BJ (cell line): Measurements from ENCODE around the gene SFXN5. TPM values are rescaled to one million over a fixed set of nuclear protein-coding genes. Genes with fewer than 3 reads are reported as not detected.
"Not testable (repeated sequence)": the region's sequence is repeated elsewhere in the genome, so short reads cannot be mapped to it uniquely, and the experiment has no call there.

Experiments used
- CTCF ChIA-PET: fragments of 350-600 bp; formaldehyde crosslinking; extraction: SDS; loops from one replicate; lab custom pipeline; 2021; ENCODE audit warnings: antibody characterized with exemption, inconsistent platforms; lab: Yijun Ruan, JAX
- POLR2A ChIA-PET: fragments of 300-600 bp; sonication (Branson Sonifier 250); formaldehyde crosslinking; extraction: SDS; loops from one replicate; lab custom pipeline; 2021; ENCODE audit warnings: antibody characterized with exemption; lab: Charles Lee
- DNase-seq: peaks from one replicate; pipeline ENCODE4 v3.0.0-alpha.2; 2011; ENCODE audit warnings: low read depth
- H3K27me3 ChIP-seq: 2 replicates; pipeline ENCODE4 v1.6.0; 2011; ENCODE audit warnings: low read length; ENCODE audit not compliant: control insufficient read depth, insufficient read depth
- H3K36me3 ChIP-seq: 2 replicates; pipeline ENCODE4 v1.5.1; 2011; ENCODE audit warnings: low read length; ENCODE audit not compliant: control insufficient read depth, insufficient read depth
- H3K4me3 ChIP-seq: 2 replicates; pipeline ENCODE4 v1.5.1; 2011; ENCODE audit warnings: low read depth, mild to moderate bottlenecking, control low read depth, low read length
- CTCF ChIP-seq: IDR thresholded peaks from 2 replicates; pipeline ENCODE4 v1.5.1; 2011; ENCODE audit warnings: low read depth, mild to moderate bottlenecking, control low read depth, inconsistent platforms, low read length, moderate library complexity; ENCODE audit not compliant: insufficient read depth
- polyA plus RNA-seq: library from polyadenylated mRNA; depleted of rRNA; stranded (reverse); fragments of >200 nt; gene quantifications from 2 replicates; pipeline ENCODE4 v1.2.3, GENCODE V29; 2011

SFXN5 gene
- polyA plus RNA-seq, 1 experiment: 11.5 TPM

GRCh38 chr2:73069855-73070642 is 1.5 kb downstream of the SFXN5 start:
- CTCF ChIA-PET: no interaction called here
- DNase-seq: no peak
- POLR2A ChIA-PET: no interaction called here

GRCh38 chr2:73069041-73069854 is 2.3 kb downstream of the SFXN5 start:
- POLR2A ChIA-PET: no interaction called here
- Histone ChIP-seq H3K36me3 (peaks cover 1% of the 10 kb centered on the region), H3K4me3 (peak overlapping the region; percentile 84), H3K27me3 (no peaks in the 10 kb centered on the region)
- CTCF ChIA-PET: no interaction called here
- TF ChIP-seq CTCF: no peak
- DNase-seq: no peak

More at GRCh38 chr2:73069855-73070642, 1.5 kb downstream of the SFXN5 start:
- no peak for TF ChIP-seq CTCF
- Histone ChIP-seq H3K4me3 (peak overlapping the region; percentile 84), H3K36me3 (peaks cover 6% of the 10 kb centered on the region), H3K27me3 (no peaks in the 10 kb centered on the region)

- DNase-seq: no peak
- H3K36me3 ChIP-seq: no peaks in the 10 kb centered on the region
- ChIA-PET POLR2A (no interaction called here), CTCF (no interaction called here)
- H3K4me3 ChIP-seq: no peak overlapping the region
- no peaks in the 10 kb centered on the region for H3K27me3 ChIP-seq
- no peak for TF ChIP-seq CTCF
Measured at GRCh38 chr2:73068147-73068546, 3.4 kb downstream of the SFXN5 start.

- Histone ChIP-seq H3K4me3 (no peak overlapping the region), H3K36me3 (no peaks in the 10 kb centered on the region), H3K27me3 (no peaks in the 10 kb centered on the region)
- POLR2A ChIA-PET: no interaction called here
- no peak for DNase-seq
- CTCF ChIA-PET: no interaction called here
- no peak for TF ChIP-seq CTCF
Measured at GRCh38 chr2:73067043-73067442, 4.5 kb downstream of the SFXN5 start.

GRCh38 chr2:73065070-73065469 is 6.4 kb downstream of the SFXN5 start:
- H3K36me3 ChIP-seq, H3K27me3 ChIP-seq, H3K4me3 ChIP-seq, DNase-seq, POLR2A ChIA-PET: not testable (repeated sequence)
- CTCF ChIA-PET: interaction anchor here (3.4 kb wide), 1 partner anchor 172 kb away, joined by 10 read pairs; no protein-coding TSS in a partner anchor
